GDM1 (cell line): ENCODE measurements around the gene INTS6.

Source experiments
- DNase-seq: peaks from one replicate; lab custom pipeline; 2025; lab: John Stamatoyannopoulos, UW

The INTS6 gene

DNA sequence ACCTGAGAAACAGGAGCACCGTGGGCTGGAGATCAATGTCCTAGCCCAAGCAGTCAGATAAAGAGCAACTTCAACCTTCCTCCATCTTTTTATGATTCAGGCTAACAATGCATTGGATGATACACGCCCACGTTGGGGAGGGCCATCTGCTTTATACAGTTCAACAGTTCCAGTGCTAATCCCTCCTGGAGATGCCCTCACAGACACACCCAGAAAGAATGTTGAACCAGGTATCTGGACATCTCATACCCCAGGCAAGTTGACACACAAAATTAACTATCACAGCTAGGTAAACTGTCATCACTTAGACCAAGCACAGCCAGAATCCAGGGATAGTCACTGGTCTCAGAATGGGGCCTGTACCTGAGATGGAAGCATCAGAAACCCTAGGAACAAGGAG lies 134.0 kb downstream of the INTS6 start:
- DNase-seq: no peak

DNA sequence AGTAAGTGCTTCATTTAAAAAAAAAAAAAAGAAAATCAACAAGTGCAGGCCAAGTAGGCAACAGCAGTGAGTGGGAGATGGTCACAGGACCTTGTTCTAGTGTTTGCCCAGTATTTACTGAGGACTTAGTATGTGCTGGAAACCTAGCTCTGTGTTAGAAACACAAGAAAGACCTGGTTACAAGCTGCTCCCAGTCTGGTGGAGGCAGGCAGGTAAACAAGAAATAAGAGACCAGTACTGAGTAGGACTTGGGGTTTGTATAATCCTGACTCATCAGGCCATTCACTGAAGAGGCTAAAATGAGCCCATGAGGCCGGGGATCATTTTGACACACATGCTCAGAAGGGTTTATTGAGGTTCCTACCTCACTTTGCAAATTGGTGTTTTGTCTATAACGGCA lies 134.8 kb downstream of the INTS6 start:
- no peak for DNase-seq

DNA sequence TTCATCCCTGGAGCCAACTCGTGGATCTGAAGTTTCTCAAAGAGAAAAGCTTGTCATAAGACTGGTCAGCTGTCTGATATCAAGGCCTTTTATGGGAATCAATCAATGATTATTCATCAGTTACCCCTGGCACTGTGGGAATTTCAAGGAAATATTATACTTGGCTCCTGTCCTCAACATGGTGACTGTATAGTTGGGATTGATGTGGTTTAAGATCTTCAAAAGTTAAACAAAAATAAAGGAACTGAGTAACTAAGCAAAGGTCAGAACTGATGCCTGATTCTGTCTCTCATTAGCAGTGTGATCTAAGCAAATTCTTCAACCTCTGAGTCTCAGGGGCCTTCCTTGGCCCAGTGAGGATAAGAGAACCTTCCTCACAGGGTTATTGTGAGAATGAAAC lies 135.6 kb downstream of the INTS6 start:
- no peak for DNase-seq

DNA sequence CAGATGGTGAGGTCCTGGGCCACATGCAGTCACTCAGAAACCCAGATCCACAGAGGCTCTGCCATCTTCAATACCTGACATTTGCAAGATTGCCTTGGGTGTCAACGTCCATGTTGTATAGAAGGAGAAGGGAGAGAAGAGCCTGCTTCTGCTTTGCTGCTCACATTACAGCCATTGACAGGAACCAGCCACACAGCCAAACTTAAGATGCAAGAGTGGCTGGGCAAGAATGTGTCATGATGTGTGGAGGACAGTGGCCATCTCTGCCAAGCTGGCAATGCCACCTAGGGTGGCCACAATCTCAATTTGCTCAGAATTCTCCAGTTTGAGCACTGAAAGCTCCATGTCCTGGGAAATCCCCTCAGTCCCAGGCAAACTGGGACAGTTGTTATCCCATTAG lies 139.2 kb downstream of the INTS6 start:
- DNase-seq: peak; percentile 16

DNA sequence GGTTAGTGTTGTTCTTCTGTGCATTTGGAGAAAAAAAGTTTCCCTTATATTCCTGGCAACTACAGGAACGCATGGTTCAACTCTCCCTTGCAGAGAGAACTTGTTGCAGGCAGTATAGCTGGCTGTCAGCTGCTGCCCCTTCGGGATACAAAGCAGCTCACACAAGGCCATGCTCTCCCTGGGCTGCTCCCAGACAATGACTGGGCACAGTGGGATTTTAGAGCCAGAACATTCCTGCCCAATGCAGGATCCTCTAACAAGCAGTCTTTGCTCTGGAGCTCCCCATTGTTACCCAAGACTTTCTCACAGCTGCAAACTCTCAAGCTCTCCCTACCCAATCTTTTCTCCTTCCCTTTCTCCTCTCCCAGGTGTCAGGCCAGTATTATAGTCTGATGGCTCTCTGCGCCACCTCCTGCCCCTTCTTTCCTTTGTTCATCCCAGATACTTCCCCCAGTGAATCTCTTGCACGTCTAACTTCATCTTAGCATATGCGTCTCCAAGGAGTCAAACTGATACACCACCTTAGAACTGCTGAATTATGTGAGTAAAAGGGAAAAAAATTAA lies 140.8 kb downstream of the INTS6 start:
- no peak for DNase-seq
